Neural cell (in vitro differentiated cells): ENCODE measurements around the gene CPN1. TPM values are rescaled to one million over a fixed set of nuclear protein-coding genes. Genes with fewer than 3 reads are reported as not detected.
"Not testable (repeated sequence)": the region's sequence is repeated elsewhere in the genome, so short reads cannot be mapped to it uniquely, and the experiment has no call there.

Experiments used
- H2AFZ ChIP-seq: fragments of 200-600, 300-800 bp; sonication (generic), shearing (Covaris generic); 2 replicates; pipeline ENCODE4 v1.6.0; 2014; ENCODE audit warnings: low read depth, mild to moderate bottlenecking, antibody characterized with exemption, low read length, moderate library complexity
- H3F3A ChIP-seq: fragments of 200-600 bp; shearing (Covaris generic); 2 replicates; pipeline ENCODE4 v1.6.1; 2016; ENCODE audit warnings: mild to moderate bottlenecking, moderate library complexity, mixed read lengths, antibody characterized with exemption, low read length; ENCODE audit not compliant: insufficient read depth, poor library complexity, severe bottlenecking
- H3K27ac ChIP-seq: fragments of 200-600, 300-800 bp; sonication (generic), shearing (Covaris generic); 2 replicates; pipeline ENCODE4 v1.5.1; 2014; ENCODE audit warnings: mild to moderate bottlenecking, low read length, moderate library complexity
- H3K27me3 ChIP-seq: fragments of 300-800, 200-600 bp; sonication (generic), shearing (Covaris generic); 2 replicates; pipeline ENCODE4 v1.6.0; 2014; ENCODE audit warnings: mild to moderate bottlenecking, low read depth, low read length, moderate library complexity; ENCODE audit not compliant: insufficient read depth
- H3K36me3 ChIP-seq: fragments of 300-800, 200-600 bp; sonication (generic), shearing (Covaris generic); 2 replicates; pipeline ENCODE4 v1.5.1; 2014; ENCODE audit warnings: mild to moderate bottlenecking, antibody characterized with exemption, low read length, moderate library complexity; ENCODE audit not compliant: insufficient read depth
- H3K4me2 ChIP-seq: fragments of 300-800, 200-600 bp; sonication (generic), shearing (Covaris generic); 2 replicates; pipeline ENCODE4 v1.6.0; 2014; ENCODE audit warnings: mild to moderate bottlenecking, low read length
- H3K4me3 ChIP-seq: fragments of 300-800, 200-600 bp; sonication (generic), shearing (Covaris generic); 2 replicates; pipeline ENCODE4 v1.5.1; 2014; ENCODE audit warnings: mild to moderate bottlenecking, low read length, moderate library complexity
- H3K79me2 ChIP-seq: fragments of 200-600 bp; shearing (Covaris generic); replicated peaks from 2 replicates; pipeline ENCODE4 v1.6.0; 2014; ENCODE audit warnings: mild to moderate bottlenecking, low read length, moderate library complexity; ENCODE audit not compliant: insufficient read depth
- H3K9ac ChIP-seq: fragments of 300-800, 200-600 bp; sonication (generic), shearing (Covaris generic); 2 replicates; pipeline ENCODE4 v1.6.1; 2016; ENCODE audit warnings: mild to moderate bottlenecking, low read length, mixed read lengths
- H3K9me2 ChIP-seq: fragments of 200-600 bp; shearing (Covaris generic); 2 replicates; pipeline ENCODE4 v1.6.1; 2016; ENCODE audit warnings: mild to moderate bottlenecking, low read length, mixed read lengths; ENCODE audit not compliant: insufficient read depth
- H3K9me3 ChIP-seq: fragments of 200-600, 300-800 bp; sonication (generic), shearing (Covaris generic); 2 replicates; pipeline ENCODE4 v1.6.1; 2016; ENCODE audit warnings: mild to moderate bottlenecking, mixed run types, low read length, moderate library complexity, mixed read lengths
- H4K20me1 ChIP-seq: fragments of 200-600 bp; shearing (Covaris generic); 2 replicates; pipeline ENCODE4 v1.6.1; 2016; ENCODE audit warnings: mild to moderate bottlenecking, mixed run types; ENCODE audit not compliant: insufficient read depth
- CTCF ChIP-seq: fragments of 450-650 bp; IDR thresholded peaks from 2 replicates; pipeline ENCODE4 v1.5.1; 2014; ENCODE audit warnings: antibody characterized with exemption, mild to moderate bottlenecking, moderate library complexity; ENCODE audit not compliant: poor library complexity, severe bottlenecking
- EP300 ChIP-seq: fragments of 450-650 bp; conservative IDR thresholded peaks from 2 replicates; pipeline ENCODE4 v1.6.1; 2014; ENCODE audit warnings: antibody characterized with exemption, mild to moderate bottlenecking, moderate library complexity; ENCODE audit not compliant: poor library complexity, severe bottlenecking
- EZH2 ChIP-seq: fragments of 200-600, 300-800 bp; shearing (Covaris generic), sonication (generic); IDR thresholded peaks from 2 replicates; pipeline ENCODE4 v1.6.1; 2014; ENCODE audit warnings: antibody characterized with exemption, low read length, borderline replicate concordance, mild to moderate bottlenecking; ENCODE audit not compliant: insufficient read depth, poor library complexity, severe bottlenecking
- MXI1 ChIP-seq: fragments of 450-650 bp; conservative IDR thresholded peaks from 2 replicates; pipeline ENCODE4 v1.6.1; 2014; ENCODE audit warnings: antibody characterized with exemption, mild to moderate bottlenecking; ENCODE audit not compliant: poor library complexity, severe bottlenecking
- POLR2AphosphoS5 ChIP-seq: IDR thresholded peaks from 2 replicates; pipeline ENCODE4 v1.6.1; 2012
- RAD21 ChIP-seq: fragments of 450-650 bp; conservative IDR thresholded peaks from 2 replicates; pipeline ENCODE4 v1.6.1; 2014; ENCODE audit warnings: antibody characterized with exemption, mild to moderate bottlenecking, moderate library complexity
- REST ChIP-seq: IDR thresholded peaks from 2 replicates; pipeline ENCODE4 v1.6.1; 2012; ENCODE audit warnings: borderline replicate concordance
- SMC3 ChIP-seq: fragments of 450-650 bp; conservative IDR thresholded peaks from 2 replicates; pipeline ENCODE4 v1.6.1; 2014; ENCODE audit warnings: antibody characterized with exemption, mild to moderate bottlenecking, moderate library complexity; ENCODE audit not compliant: poor library complexity
- TAF1 ChIP-seq: IDR thresholded peaks from 2 replicates; pipeline ENCODE4 v1.6.1; 2012; ENCODE audit warnings: low read depth
- polyA plus RNA-seq: library from polyadenylated mRNA; depleted of rRNA; stranded (reverse); fragments of >200 nt; gene quantifications from 2 replicates; pipeline ENCODE4 v1.2.3, GENCODE V29; 2014

Gene CPN1
- polyA plus RNA-seq, 1 donor from 2014 or later: not detected

- Histone ChIP-seq H4K20me1 (no peaks in the 10 kb centered on the region), H3K79me2 (no peaks in the 10 kb centered on the region), H3F3A (no peaks in the 10 kb centered on the region), H3K27me3 (no peaks in the 10 kb centered on the region), H3K9me3 (no peaks in the 10 kb centered on the region), H3K9me2 (no peaks in the 10 kb centered on the region), H3K4me2 (no peak overlapping the region), H3K27ac (no peak overlapping the region), H3K36me3 (no peaks in the 10 kb centered on the region), H3K4me3 (no peak overlapping the region), H3K9ac (no peak overlapping the region), H2AFZ (no peak overlapping the region)
- TF ChIP-seq EZH2 (no peak), SMC3 (no peak), MXI1 (no peak), EP300 (no peak), REST (no peak), POLR2AphosphoS5 (no peak), CTCF (no peak), TAF1 (no peak), RAD21 (no peak)
These were observed 67.5 kb downstream of the CPN1 start for GRCh38 chr10:100014071-100014762.

- Histone ChIP-seq H3K27me3 (no peaks in the 10 kb centered on the region), H3K4me3 (no peak overlapping the region), H3K36me3 (no peaks in the 10 kb centered on the region), H2AFZ (no peak overlapping the region), H3K4me2 (no peak overlapping the region), H3K9me2 (no peaks in the 10 kb centered on the region), H4K20me1 (no peaks in the 10 kb centered on the region), H3K27ac (no peak overlapping the region), H3F3A (no peaks in the 10 kb centered on the region), H3K79me2 (no peaks in the 10 kb centered on the region), H3K9me3 (no peaks in the 10 kb centered on the region), H3K9ac (no peak overlapping the region)
- TF ChIP-seq REST: no peak
- TF ChIP-seq RAD21: no peak
- no peak for TF ChIP-seq SMC3
- TF ChIP-seq MXI1: no peak
- no peak for TF ChIP-seq EP300
- no peak for TF ChIP-seq POLR2AphosphoS5
- TF ChIP-seq EZH2: no peak
- no peak for TF ChIP-seq CTCF
- no peak for TF ChIP-seq TAF1
These were observed 68.0 kb downstream of the CPN1 start for GRCh38 chr10:100013621-100014020.

GRCh38 chr10:100011906-100012305 is 69.8 kb downstream of the CPN1 start:
- not testable (repeated sequence) for H3K4me2 ChIP-seq, H3K36me3 ChIP-seq, H4K20me1 ChIP-seq, H3K4me3 ChIP-seq, H3F3A ChIP-seq, H2AFZ ChIP-seq, H3K9me3 ChIP-seq, H3K27me3 ChIP-seq, H3K9ac ChIP-seq, H3K79me2 ChIP-seq, H3K9me2 ChIP-seq, H3K27ac ChIP-seq
